GM18517 (cell line): ENCODE measurements around the gene BRD4.

ENCODE experiments used
- ATAC-seq: cut with Tn5 transposase; IDR thresholded peaks from one replicate; pipeline ENCODE4 v1.9.1; 2021; ENCODE audit warnings: mild to moderate bottlenecking, moderate library complexity; ENCODE audit not compliant: unreplicated experiment

Gene BRD4

DNA sequence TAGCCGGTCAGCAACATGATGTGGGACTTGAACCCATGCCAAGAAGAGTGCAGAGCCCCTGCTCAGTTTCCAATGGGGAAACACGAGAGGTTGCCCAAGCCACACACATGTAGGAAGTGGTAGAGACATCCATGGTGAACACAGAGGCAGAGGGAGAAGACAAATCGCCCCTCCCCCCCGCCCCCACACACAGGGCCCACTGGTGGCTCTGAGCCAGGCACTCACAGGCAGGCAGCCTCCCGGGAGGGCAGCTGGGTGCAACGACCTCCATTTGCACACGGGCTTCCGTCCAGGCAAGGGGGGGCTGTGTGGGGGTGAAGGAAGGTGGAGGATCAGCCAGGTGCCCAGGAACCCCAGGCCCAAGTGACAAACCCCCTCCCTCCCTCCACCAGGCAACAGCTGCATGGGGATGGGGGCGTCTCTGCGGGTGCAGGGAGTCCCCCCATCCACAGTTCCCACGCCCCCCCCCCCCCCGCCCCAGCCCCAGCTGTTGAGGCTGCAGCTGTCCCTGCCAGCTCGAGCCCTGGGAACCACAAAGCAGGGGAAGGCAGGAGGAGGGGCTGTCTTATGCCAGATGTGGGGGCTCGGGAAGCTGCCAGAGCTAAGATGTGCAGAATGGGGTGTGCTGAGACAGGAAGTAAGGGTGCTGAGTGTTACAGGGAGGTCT is 134.9 kb downstream of the BRD4 start:
- no peak for ATAC-seq

DNA sequence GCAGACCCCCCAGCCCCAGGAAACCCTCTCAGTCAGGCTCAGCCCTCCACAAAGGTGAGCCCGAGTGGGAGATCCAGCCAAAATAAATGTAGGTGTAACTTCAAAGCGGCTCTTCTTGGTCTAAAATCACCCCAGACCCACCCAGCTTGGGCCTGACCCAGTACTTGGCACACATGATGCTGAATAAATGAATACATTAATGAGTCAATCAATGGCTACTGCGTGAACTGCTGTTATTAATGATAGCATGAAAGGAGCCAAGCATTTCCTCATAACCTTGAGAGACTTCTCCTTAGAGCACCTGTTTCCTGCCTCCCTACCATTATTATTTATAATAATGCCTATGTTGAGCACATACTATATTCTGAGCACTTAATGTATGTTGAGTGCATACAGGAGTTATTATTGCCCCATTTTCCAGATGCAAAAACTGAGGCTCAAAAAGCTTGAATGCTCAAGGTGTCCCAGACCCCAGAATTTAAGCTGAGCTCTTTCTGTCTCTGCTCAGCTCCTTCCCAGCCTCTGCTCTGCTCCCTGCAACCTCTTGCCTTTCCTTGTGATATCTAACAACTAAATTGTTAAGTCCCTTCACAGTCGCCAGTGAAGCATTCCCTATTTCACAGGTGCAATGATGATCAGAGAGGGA is 135.9 kb downstream of the BRD4 start:
- no peak for ATAC-seq

DNA sequence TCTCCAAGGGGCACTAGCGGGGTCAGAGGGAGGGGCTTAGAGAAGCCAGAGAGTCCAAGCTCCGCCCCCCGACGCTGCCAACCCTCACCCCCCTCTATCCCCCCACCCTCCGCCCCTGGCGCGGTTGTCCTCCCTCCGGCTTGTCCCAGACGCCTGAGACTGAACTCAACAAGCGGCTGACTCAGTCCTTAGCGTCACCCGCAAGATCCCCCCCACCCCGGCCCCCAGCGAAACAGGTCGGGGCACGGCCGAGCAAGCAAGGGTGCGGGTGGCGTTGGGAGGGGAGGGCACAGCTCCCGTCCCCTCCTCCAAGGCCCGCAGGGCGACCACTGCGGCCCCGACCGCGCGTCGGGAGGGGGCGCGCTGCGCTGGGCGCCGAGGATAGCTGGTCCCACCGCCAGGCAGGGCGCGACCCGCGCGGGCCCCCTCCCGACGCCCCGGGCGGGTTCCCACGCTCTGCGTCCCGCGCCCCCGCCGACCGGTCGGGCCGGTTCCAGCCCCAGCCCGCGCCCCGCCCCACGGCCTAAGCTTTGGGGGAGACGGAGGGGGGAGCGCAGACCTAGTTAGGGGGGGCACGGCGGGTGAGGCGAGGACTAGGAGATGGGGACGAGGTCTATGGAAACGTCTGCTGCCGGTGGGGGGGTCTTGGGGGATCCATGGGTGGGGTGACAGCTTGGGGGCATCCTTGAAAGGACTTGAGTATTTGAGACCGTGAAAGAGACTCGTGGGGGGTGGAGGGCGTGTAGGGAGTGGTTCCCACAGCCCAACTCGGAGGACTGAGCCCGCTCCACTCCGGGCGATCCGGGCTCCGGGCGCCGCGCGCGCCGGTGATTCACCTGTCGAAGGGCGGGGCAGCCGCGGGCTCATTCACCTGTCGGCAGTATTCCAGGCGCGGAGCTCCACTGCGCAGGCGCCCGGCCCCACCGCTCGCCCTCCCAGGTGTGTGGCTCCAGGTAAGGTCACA is 136.7 kb downstream of the BRD4 start:
- ATAC-seq = no peak

GRCh38 chr19:15194938-15195337 is 137.4 kb downstream of the BRD4 start:
- ATAC-seq = no peak

GRCh38 chr19:15191982-15192381 is 140.4 kb downstream of the BRD4 start:
- ATAC-seq = no peak

- no peak for ATAC-seq
Observed at GRCh38 chr19:15191514-15191913, 140.8 kb downstream of the BRD4 start.

DNA sequence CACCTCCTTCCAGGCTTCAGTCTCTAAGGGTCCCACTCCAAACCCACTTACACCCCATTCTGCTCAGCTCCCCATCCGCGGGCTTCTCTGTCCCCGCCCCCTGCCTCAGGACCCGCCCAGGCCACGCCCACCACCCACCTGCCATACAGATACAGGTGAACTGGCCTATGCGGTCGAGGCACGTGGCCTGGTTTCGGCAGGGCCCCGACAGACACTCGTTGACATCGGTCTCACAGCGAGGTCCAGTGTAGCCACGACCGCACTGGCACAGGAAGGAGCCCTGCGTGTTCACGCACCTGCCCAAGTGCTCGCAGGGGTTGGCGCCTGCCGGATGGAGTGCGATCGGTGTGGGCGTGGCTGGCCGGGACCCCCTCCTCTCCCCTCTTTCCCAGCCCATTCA is 143.5 kb downstream of the BRD4 start:
- ATAC-seq = no peak

DNA sequence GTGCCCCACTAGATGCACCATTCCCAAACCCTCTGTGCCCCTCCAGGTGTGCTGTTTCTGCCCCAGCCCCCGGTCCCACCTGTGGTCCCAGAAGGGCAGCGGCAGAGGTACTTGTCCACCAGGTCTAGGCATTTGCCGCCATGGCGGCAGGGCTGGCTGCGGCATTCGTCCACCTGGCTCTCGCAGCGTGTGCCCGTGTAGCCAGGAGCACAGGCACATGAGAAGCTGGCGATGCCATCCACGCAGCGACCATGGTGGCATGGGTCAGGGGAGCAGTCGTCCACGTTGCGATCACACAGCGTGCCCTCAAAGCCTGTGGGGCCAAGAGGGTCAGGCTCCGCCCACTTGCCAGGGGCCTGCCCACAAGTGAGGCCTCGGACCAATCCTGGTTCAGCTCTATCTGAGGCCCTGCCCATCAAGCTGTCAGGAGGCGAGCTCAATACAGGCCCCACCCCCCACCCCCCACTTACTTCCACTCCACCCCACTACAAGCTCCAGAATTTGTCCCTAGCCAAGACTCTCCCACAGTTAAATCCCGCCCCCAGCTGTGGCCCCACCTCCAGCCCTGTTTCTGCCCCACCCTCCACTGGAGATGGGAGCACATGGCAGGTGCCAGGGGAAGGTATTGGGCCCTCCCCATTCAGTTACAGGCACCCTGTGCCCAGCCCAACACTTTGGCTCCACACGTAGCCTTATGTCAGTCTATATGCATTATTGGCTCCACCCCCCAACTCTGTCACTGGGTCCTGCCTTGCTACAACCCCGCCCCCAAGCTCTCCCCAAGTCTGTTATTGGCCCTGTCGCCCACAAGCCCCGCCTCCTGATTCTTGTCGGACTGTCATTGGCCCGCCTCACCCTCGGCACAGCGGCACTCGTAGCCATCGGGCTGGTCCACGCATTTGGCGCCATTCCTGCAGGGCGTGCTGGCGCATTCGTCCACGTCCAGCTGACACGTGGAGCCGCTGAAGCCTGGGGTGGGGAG is 145.0 kb downstream of the BRD4 start:
- no peak for ATAC-seq
